Fibroblast of lung (primary cell): ENCODE data around the gene KLHL15.

ENCODE experiments used
- EZH2 ChIP-seq: IDR thresholded peaks from 2 replicates; pipeline ENCODE4 v1.5.1; 2012; ENCODE audit warnings: low read length, control low read depth, mild to moderate bottlenecking; ENCODE audit errors: missing control alignments
- TF ChIP-seq, protein P1 (sequence below), 2 donors: IDR thresholded peaks in 1 of 2; conservative IDR thresholded peaks in 1 of 2; 1 replicate in 1 of 2; 2 replicates in 1 of 2; pipeline ENCODE4 v1.5.1; 2011 to 2012; ENCODE audit warnings: low read length in 2 of 2, control low read depth in 1 of 2, inconsistent platforms in 1 of 2, low read depth in 1 of 2, mild to moderate bottlenecking in 1 of 2

DNA sequence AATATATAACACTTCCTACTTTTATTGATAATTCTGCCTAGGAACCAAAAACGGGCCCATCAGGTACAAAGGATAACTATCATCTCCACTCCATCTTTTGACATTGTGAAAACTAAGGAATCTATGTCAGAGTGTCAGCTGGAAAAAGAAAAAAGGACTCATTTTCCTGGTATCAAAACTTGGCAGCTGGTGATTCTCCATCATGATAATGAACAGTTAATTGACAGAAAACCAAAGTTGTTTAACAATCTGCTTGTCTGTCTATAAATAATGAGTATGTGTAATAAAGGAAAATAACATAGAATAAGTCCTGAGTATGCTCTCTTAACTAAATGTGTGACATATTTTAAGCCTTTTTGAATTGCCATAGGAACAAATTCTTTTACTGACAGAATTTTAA, 87.8 kb downstream of the KLHL15 start:
- TF ChIP-seq, protein P1, sequence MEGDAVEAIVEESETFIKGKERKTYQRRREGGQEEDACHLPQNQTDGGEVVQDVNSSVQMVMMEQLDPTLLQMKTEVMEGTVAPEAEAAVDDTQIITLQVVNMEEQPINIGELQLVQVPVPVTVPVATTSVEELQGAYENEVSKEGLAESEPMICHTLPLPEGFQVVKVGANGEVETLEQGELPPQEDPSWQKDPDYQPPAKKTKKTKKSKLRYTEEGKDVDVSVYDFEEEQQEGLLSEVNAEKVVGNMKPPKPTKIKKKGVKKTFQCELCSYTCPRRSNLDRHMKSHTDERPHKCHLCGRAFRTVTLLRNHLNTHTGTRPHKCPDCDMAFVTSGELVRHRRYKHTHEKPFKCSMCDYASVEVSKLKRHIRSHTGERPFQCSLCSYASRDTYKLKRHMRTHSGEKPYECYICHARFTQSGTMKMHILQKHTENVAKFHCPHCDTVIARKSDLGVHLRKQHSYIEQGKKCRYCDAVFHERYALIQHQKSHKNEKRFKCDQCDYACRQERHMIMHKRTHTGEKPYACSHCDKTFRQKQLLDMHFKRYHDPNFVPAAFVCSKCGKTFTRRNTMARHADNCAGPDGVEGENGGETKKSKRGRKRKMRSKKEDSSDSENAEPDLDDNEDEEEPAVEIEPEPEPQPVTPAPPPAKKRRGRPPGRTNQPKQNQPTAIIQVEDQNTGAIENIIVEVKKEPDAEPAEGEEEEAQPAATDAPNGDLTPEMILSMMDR (conservative IDR thresholded peaks at IDR 0.05 in 1 of 2, IDR thresholded peaks at IDR 0.05 in 1 of 2; ENCODE audit: low read depth in 1 of 2, low read length in 2 of 2), result no peak
- no peak for TF ChIP-seq EZH2
